C4-2B (cell line): ENCODE results near the gene TMBIM1.

Experiments used
- CTCF ChIP-seq: fragments of 450-650 bp; conservative IDR thresholded peaks from 2 replicates; pipeline ENCODE4 v1.5.1; 2017; ENCODE audit warnings: mild to moderate bottlenecking
- ZFX ChIP-seq: fragments of 450-650 bp; IDR thresholded peaks from 2 replicates; pipeline ENCODE4 v1.6.1; 2017

- TF ChIP-seq CTCF, result no peak
- no peak for TF ChIP-seq ZFX
These were observed 30.1 kb downstream of the TMBIM1 start for GRCh38 chr2:218262237-218262600.
